Body of pancreas (tissue), 4 donors: ENCODE data around the gene TMEM184A. TPM values are rescaled to one million over a fixed set of nuclear protein-coding genes. Genes with fewer than 3 reads are reported as not detected.

Experiments
- ATAC-seq: fragments of 150-250 bp; one replicate; pipeline ENCODE4 v1.9.1; 2016
- DNase-seq, 4 donors: peaks; one replicate each; pipeline ENCODE4 v3.0.0-alpha.2; 2019
- H3K27ac ChIP-seq, 4 donors: fragments of 200-600 bp; sonication (generic); 1 replicate in 3 of 4; 2 replicates in 1 of 4; pipeline versions ENCODE4 v1.5.1 to v1.6.1; 2016 to 2019; ENCODE audit warnings: mild to moderate bottlenecking in 1 of 4, mixed read lengths in 1 of 4, moderate library complexity in 1 of 4
- H3K27me3 ChIP-seq, 2 donors: fragments of 200-600 bp; sonication (generic); one replicate each; pipeline ENCODE4 v1.6.0; 2016; ENCODE audit warnings: mild to moderate bottlenecking in 1 of 2
- H3K36me3 ChIP-seq, 2 donors: fragments of 200-600 bp; sonication (generic); replicated peaks in 1 of 2; 2 replicates each; pipeline ENCODE4 v1.5.1; 2016; ENCODE audit warnings: low read depth in 2 of 2; ENCODE audit not compliant: insufficient read depth in 1 of 2
- H3K4me1 ChIP-seq: fragments of 200-600 bp; sonication (generic); one replicate; pipeline ENCODE4 v1.6.0; 2016
- H3K4me3 ChIP-seq, 2 donors: fragments of 200-600 bp; sonication (generic); 1 replicate in 1 of 2; 2 replicates in 1 of 2; pipeline ENCODE4 v1.5.1; 2016 to 2019
- H3K9me3 ChIP-seq, 3 donors: fragments of 200-600 bp; sonication (generic); 1 replicate in 2 of 3; 2 replicates in 1 of 3; pipeline ENCODE4 v1.5.1; 2016
- POLR2A ChIP-seq, 3 donors: fragments of 450-650 bp; IDR thresholded peaks; one replicate each; pipeline ENCODE4 v1.6.1; 2016; ENCODE audit warnings: antibody characterized with exemption in 3 of 3, mild to moderate bottlenecking in 2 of 3
- WGBS, 2 donors: methylation state at CpG; one replicate each; pipeline ENCODE4 v1.1.5; 2017; 5-methylcytosine and 5-hydroxymethylcytosine counted together
- intact Hi-C: fragments of 100-400 bp; cut with DNase I; formaldehyde crosslinking; loops from one replicate; pipeline ENCODE4 v1.15.1; 2023
- total RNA-seq, 2 donors: library from RNA; depleted of rRNA; stranded (reverse); fragments of >200 nt; gene quantifications; one replicate each; pipeline ENCODE4 v1.1.0, GENCODE V29; 2016
- TF ChIP-seq, protein P1 (sequence below), 7 experiments: fragments of 450-650 bp in 4 of 7; fragments of 200-600 bp in 3 of 7; sonication (generic) in 3 of 7; IDR thresholded peaks; one replicate each; pipeline ENCODE4 v1.5.1; 2016 to 2019; ENCODE audit warnings: antibody characterized with exemption in 7 of 7

Gene TMEM184A
- total RNA-seq, 2 donors from 2014 or later = 21.0 to 65.3 TPM

- Histone ChIP-seq H3K27ac (no peak overlapping the region), H3K4me1 (peaks cover 28% of the 10 kb centered on the region), H3K27me3 (no peaks in the 10 kb centered on the region), H3K36me3 (peaks cover 0 to 38% of the 10 kb centered on the region in 2 donors), H3K4me3 (no peak overlapping the region), H3K9me3 (no peaks in the 10 kb centered on the region)
- TF ChIP-seq POLR2A (IDR thresholded peaks at IDR 0.05) = no peak
- TF ChIP-seq, protein P1, sequence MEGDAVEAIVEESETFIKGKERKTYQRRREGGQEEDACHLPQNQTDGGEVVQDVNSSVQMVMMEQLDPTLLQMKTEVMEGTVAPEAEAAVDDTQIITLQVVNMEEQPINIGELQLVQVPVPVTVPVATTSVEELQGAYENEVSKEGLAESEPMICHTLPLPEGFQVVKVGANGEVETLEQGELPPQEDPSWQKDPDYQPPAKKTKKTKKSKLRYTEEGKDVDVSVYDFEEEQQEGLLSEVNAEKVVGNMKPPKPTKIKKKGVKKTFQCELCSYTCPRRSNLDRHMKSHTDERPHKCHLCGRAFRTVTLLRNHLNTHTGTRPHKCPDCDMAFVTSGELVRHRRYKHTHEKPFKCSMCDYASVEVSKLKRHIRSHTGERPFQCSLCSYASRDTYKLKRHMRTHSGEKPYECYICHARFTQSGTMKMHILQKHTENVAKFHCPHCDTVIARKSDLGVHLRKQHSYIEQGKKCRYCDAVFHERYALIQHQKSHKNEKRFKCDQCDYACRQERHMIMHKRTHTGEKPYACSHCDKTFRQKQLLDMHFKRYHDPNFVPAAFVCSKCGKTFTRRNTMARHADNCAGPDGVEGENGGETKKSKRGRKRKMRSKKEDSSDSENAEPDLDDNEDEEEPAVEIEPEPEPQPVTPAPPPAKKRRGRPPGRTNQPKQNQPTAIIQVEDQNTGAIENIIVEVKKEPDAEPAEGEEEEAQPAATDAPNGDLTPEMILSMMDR (IDR thresholded peaks at IDR 0.05) = no peak
- WGBS, 2 donors = 85 to 97% methylated on average over 13 to 33 of the region's 34 CpGs
- DNase-seq (no peak), ATAC-seq (no peak)
- intact Hi-C loops = loop anchor here (5.0 kb wide), 1 partner anchor 47 kb away; no protein-coding TSS in a partner anchor
Measured at GRCh38 chr7:1500064-1500807, 55.8 kb downstream of the TMEM184A start.

DNA sequence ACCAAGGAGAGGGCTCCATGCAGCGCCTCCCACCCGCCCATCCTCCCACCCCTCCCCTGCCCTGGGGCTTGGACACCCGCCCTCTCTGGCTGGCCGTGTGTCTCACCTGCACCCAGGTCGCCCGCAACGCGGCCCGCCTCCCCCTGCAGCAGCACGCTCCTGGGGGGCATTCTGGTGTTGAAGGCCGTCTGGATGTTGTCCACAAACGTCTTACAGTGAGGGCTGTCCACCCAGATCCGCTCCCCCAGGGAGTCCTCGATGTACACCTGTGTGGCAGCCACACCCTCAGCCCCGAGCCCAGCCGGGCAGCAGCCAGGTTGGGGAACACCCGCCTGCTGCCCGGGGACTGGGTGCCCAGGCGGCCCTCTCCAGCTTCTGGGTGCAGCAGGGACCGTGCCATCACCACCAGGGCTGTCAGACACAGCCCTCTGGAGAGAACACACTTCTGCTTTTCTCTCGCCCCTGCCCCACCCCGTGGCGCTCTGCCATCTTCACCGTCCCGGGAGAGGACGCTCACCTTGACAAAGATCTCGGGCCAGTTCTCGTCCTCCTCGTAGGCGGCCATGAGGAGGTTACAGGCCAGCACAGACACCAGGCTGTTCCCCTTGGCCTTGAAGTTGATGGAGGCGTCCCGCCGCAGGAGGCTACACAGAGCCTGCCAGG is 56.5 kb downstream of the TMEM184A start:
- H3K36me3 ChIP-seq = peaks cover 0 to 38% of the 10 kb centered on the region in 2 donors
- DNase-seq = no peak

DNA sequence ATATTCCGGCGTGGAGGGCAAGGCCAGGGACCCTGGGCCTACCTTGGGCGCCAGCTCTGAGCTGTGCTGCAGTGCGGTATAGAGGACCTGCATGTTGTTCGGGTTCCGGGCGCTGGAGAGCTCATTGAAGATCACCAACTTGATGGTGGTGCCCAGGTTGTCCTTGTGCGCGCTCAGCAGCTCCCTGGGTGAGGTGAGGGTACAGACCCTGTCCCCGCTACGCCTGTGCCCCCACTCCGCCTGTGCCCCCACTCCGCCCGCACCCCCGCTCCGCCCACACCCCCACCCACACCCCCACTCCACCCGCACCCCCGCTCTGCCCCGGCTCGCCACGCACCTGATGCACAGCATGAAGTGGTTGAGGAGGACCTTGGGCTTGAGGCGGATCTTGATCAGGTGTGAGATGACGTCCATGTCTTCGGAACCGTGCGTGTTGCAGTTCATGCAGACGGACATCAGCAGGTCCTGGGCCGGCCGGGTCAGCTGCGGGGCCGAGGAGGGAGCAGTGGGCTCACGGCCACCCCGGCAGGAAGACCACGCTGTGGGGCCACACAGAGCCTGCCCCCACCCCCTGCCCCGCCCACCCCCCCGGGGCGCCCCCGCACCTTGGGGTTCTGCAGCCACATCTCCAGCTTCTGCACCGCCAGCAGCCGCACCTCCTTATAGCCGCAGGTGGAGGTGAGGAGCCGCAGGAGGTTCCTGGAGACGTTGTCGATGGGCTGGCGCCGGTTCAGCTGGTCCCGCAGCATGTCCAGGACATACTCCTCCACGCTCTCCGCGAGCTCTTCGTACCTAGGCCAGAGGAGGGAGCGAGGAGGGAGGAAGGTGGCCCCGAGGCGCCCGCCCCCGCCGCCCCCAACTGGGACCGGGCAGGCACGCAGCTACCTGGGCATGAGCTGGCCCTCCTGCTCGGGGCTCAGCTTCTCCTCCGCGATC is 57.4 kb downstream of the TMEM184A start:
- no peak for ATAC-seq
- TF ChIP-seq, protein P1 (IDR thresholded peaks at IDR 0.05) = no peak
- TF ChIP-seq POLR2A (IDR thresholded peaks at IDR 0.05) = no peak
- WGBS, 2 donors = 95 to 96% methylated on average over 11 to 55 of the region's 62 CpGs
- Histone ChIP-seq H3K27ac (no peak overlapping the region), H3K4me3 (no peak overlapping the region), H3K27me3 (no peaks in the 10 kb centered on the region), H3K36me3 (peaks cover 0 to 38% of the 10 kb centered on the region in 2 donors), H3K4me1 (peaks cover 22% of the 10 kb centered on the region), H3K9me3 (no peaks in the 10 kb centered on the region)
- intact Hi-C loops = no loop called here
- DNase-seq = no peak

More for the DNA sequence above, 56.5 kb downstream of the TMEM184A start:
- WGBS, 2 donors = 86 to 92% methylated on average over 13 to 27 of the region's 33 CpGs
- Histone ChIP-seq H3K27me3 (no peaks in the 10 kb centered on the region), H3K9me3 (no peaks in the 10 kb centered on the region), H3K4me3 (no peak overlapping the region), H3K27ac (no peak overlapping the region), H3K4me1 (peaks cover 23% of the 10 kb centered on the region)
- no peak for ATAC-seq
- no peak for TF ChIP-seq POLR2A (IDR thresholded peaks at IDR 0.05)
- TF ChIP-seq, protein P1 (IDR thresholded peaks at IDR 0.05) = no peak
- intact Hi-C loops = loop anchor here (5.0 kb wide), 1 partner anchor 48 kb away; no protein-coding TSS in a partner anchor

GRCh38 chr7:1497293-1497927 is 58.6 kb downstream of the TMEM184A start:
- no peaks in the 10 kb centered on the region for H3K9me3 ChIP-seq
- WGBS, 2 donors = 92 to 94% methylated on average over 29 to 36 of the region's 37 CpGs
- intact Hi-C loops = no loop called here
- TF ChIP-seq POLR2A (IDR thresholded peaks at IDR 0.05) = no peak
- TF ChIP-seq, protein P1 (IDR thresholded peaks at IDR 0.05) = no peak
- DNase-seq (no peak), ATAC-seq (no peak)
- H3K27me3 ChIP-seq = no peaks in the 10 kb centered on the region
- H3K4me3 ChIP-seq = no peak overlapping the region
- peaks cover 10% of the 10 kb centered on the region for H3K4me1 ChIP-seq
- H3K36me3 ChIP-seq = peaks cover 0 to 35% of the 10 kb centered on the region in 2 donors
- no peak overlapping the region for H3K27ac ChIP-seq
